ENCODE data around the gene FARS2.
"Not testable (repeated sequence)": the region's sequence is repeated elsewhere in the genome, so short reads cannot be mapped to it uniquely, and the experiment has no call there.

The FARS2 gene

GRCh38 chr6:5695260-5696245 lies 434.2 kb downstream of the FARS2 start:
- no peak for DNase-seq (ENCODE audit: low read depth)

GRCh38 chr6:5697508-5697907 lies 436.2 kb downstream of the FARS2 start:
- no peak for DNase-seq (ENCODE audit: low read depth)

- DNase-seq (ENCODE audit: low read depth) = no peak
Observed at GRCh38 chr6:5698318-5698717, 437.0 kb downstream of the FARS2 start.

GRCh38 chr6:5699064-5699463 lies 437.8 kb downstream of the FARS2 start:
- DNase-seq (ENCODE audit: low read depth) = not testable (repeated sequence)

GRCh38 chr6:5701174-5701573 lies 439.9 kb downstream of the FARS2 start:
- no peak for DNase-seq (ENCODE audit: low read depth)

GRCh38 chr6:5704708-5705107 lies 443.4 kb downstream of the FARS2 start:
- DNase-seq (ENCODE audit: low read depth) = no peak

GRCh38 chr6:5705252-5705651 lies 443.9 kb downstream of the FARS2 start:
- no peak for DNase-seq (ENCODE audit: low read depth)

GRCh38 chr6:5706124-5707033 lies 445.1 kb downstream of the FARS2 start:
- no peak for DNase-seq (ENCODE audit: low read depth)

- DNase-seq (ENCODE audit: low read depth) = no peak
Observed at GRCh38 chr6:5707281-5708045, 446.1 kb downstream of the FARS2 start.

- DNase-seq (ENCODE audit: low read depth) = no peak
Observed at GRCh38 chr6:5710516-5710915, 449.2 kb downstream of the FARS2 start.

GRCh38 chr6:5710936-5711335 lies 449.6 kb downstream of the FARS2 start:
- no peak for DNase-seq (ENCODE audit: low read depth)

- DNase-seq (ENCODE audit: low read depth) = no peak
Observed at GRCh38 chr6:5712349-5713215, 451.3 kb downstream of the FARS2 start.

GRCh38 chr6:5713519-5713918 lies 452.2 kb downstream of the FARS2 start:
- no peak for DNase-seq (ENCODE audit: low read depth)

- no peak for DNase-seq (ENCODE audit: low read depth)
Observed at GRCh38 chr6:5718231-5718947, 457.1 kb downstream of the FARS2 start.

GRCh38 chr6:5723841-5724691 lies 462.8 kb downstream of the FARS2 start:
- no peak for DNase-seq (ENCODE audit: low read depth)

- no peak for DNase-seq (ENCODE audit: low read depth)
Observed at GRCh38 chr6:5724911-5725310, 463.6 kb downstream of the FARS2 start.

GRCh38 chr6:5726976-5727718 lies 465.8 kb downstream of the FARS2 start:
- DNase-seq (ENCODE audit: low read depth) = no peak

GRCh38 chr6:5728351-5729079 lies 467.2 kb downstream of the FARS2 start:
- no peak for DNase-seq (ENCODE audit: low read depth)
